OCI-LY7 (cell line): ENCODE data around the gene DOCK4. TPM values are rescaled to one million over a fixed set of nuclear protein-coding genes. Genes with fewer than 3 reads are reported as not detected.

Experiments used
- BruUV-seq: library from RNA; stranded (reverse); fragments of 400-500 nt; replicated peaks from 2 replicates; lab custom pipeline; 2021; lab: Mats Ljungman, UMichigan
- CTCF ChIA-PET: fragments of 300-600 bp; sonication (Branson Sonifier 250); formaldehyde crosslinking; loops from one replicate; lab custom pipeline; 2022; ENCODE audit warnings: antibody characterized with exemption; ENCODE audit not compliant: unreplicated experiment; lab: Charles Lee
- POLR2A ChIA-PET: fragments of 300-600 bp; sonication (Branson Sonifier 250); formaldehyde crosslinking; loops from one replicate; lab custom pipeline; 2022; ENCODE audit warnings: antibody characterized with exemption; lab: Charles Lee
- DNase-seq: peaks from one replicate; pipeline ENCODE4 v3.0.0-alpha.2; 2015; ENCODE audit warnings: low spot score
- H2AFZ ChIP-seq: fragments of 200-600 bp; sonication (generic), shearing (Covaris generic); 2 replicates; pipeline ENCODE4 v1.6.1; 2014; ENCODE audit warnings: mild to moderate bottlenecking, antibody characterized with exemption, low read length, moderate library complexity
- H3K27ac ChIP-seq: fragments of 200-600 bp; sonication (generic); 2 replicates; pipeline ENCODE4 v1.5.1; 2014; ENCODE audit warnings: mixed run types, low read depth, mild to moderate bottlenecking, moderate library complexity, low read length, inconsistent platforms; ENCODE audit not compliant: poor library complexity, severe bottlenecking
- H3K36me3 ChIP-seq: fragments of 200-600 bp; sonication (generic); 2 replicates; pipeline ENCODE4 v1.6.1; 2014; ENCODE audit warnings: mild to moderate bottlenecking, antibody characterized with exemption, low read length, moderate library complexity, mixed read lengths; ENCODE audit not compliant: insufficient read depth
- H3K4me1 ChIP-seq: fragments of 200-600 bp; sonication (generic); 2 replicates; pipeline ENCODE4 v1.5.1; 2014; ENCODE audit warnings: mild to moderate bottlenecking, low read length; ENCODE audit not compliant: insufficient read depth, poor library complexity, severe bottlenecking
- H3K4me2 ChIP-seq: fragments of 200-600 bp; sonication (generic); 2 replicates; pipeline ENCODE4 v1.6.1; 2014; ENCODE audit warnings: mild to moderate bottlenecking, low read length
- H3K4me3 ChIP-seq: fragments of 200-600 bp; sonication (generic); 2 replicates; pipeline ENCODE4 v1.5.1; 2014; ENCODE audit warnings: mild to moderate bottlenecking, low read depth, low read length; ENCODE audit not compliant: poor library complexity, severe bottlenecking
- H3K79me2 ChIP-seq: fragments of 200-600 bp; sonication (generic); 2 replicates; pipeline ENCODE4 v1.6.1; 2016; ENCODE audit warnings: low read depth, mild to moderate bottlenecking, low read length, moderate library complexity, mixed read lengths; ENCODE audit not compliant: insufficient read depth
- H3K9me2 ChIP-seq: fragments of 200-600 bp; sonication (generic); 2 replicates; pipeline ENCODE4 v1.6.1; 2016; ENCODE audit warnings: mild to moderate bottlenecking, low read length, mixed read lengths; ENCODE audit not compliant: insufficient read depth
- H3K9me3 ChIP-seq: fragments of 200-600 bp; sonication (generic); 2 replicates; pipeline ENCODE4 v1.6.1; 2014; ENCODE audit warnings: mild to moderate bottlenecking, mixed run types, low read length, mixed read lengths
- H4K20me1 ChIP-seq: fragments of 200-600 bp; sonication (generic); 2 replicates; pipeline ENCODE4 v1.6.1; 2014; ENCODE audit warnings: mild to moderate bottlenecking, antibody characterized with exemption, low read length, moderate library complexity, mixed read lengths; ENCODE audit not compliant: insufficient read depth
- CTCF ChIP-seq: fragments of 200-600 bp; sonication (generic); conservative IDR thresholded peaks from 2 replicates; pipeline ENCODE4 v1.5.1; 2014; ENCODE audit warnings: mild to moderate bottlenecking, antibody characterized with exemption, low read length, moderate library complexity, mixed read lengths
- EZH2phosphoT487 ChIP-seq: fragments of 200-600 bp; sonication (generic); IDR thresholded peaks from 2 replicates; pipeline ENCODE4 v1.6.1; 2018; ENCODE audit warnings: low read depth, borderline replicate concordance, mild to moderate bottlenecking, mixed run types, antibody characterized with exemption, low read length, moderate library complexity, mixed read lengths
- intact Hi-C: fragments of 100-400 bp; cut with micrococcal nuclease; formaldehyde crosslinking; loops from one replicate; pipeline ENCODE4 v1.10.0; 2022; ENCODE audit not compliant: unreplicated experiment
- total RNA-seq, 2 experiments: library from RNA; depleted of rRNA in 1 of 2; stranded (reverse); fragments of >200 nt in 1 of 2; shearing (Covaris generic) in 1 of 2; gene quantifications; 2 replicates each; pipeline ENCODE4 v1.2.3, GENCODE V29; 2014 to 2022

Gene DOCK4
- total RNA-seq, 2 experiments from 2014 or later = 0.91 to 4.9 TPM

GRCh38 chr7:111785076-111785475 is 421.1 kb downstream of the DOCK4 start:
- no peak overlapping the region for H3K4me2 ChIP-seq
- no peak overlapping the region for H3K27ac ChIP-seq
- TF ChIP-seq EZH2phosphoT487 (no peak), CTCF (no peak)
- intact Hi-C loops = no loop called here
- no peaks in the 10 kb centered on the region for H3K9me3 ChIP-seq
- no peak for DNase-seq
- H3K4me3 ChIP-seq = no peak overlapping the region
- H3K79me2 ChIP-seq = no peaks in the 10 kb centered on the region
- ChIA-PET CTCF (no interaction called here), POLR2A (no interaction called here)
- no peak overlapping the region for H2AFZ ChIP-seq
- no TSS peak for BruUV-seq
- H3K4me1 ChIP-seq = no peaks in the 10 kb centered on the region
- no peaks in the 10 kb centered on the region for H3K36me3 ChIP-seq
- H3K9me2 ChIP-seq = no peaks in the 10 kb centered on the region
- no peaks in the 10 kb centered on the region for H4K20me1 ChIP-seq

GRCh38 chr7:111784296-111784695 is 421.9 kb downstream of the DOCK4 start:
- no TSS peak for BruUV-seq
- Histone ChIP-seq H3K4me3 (no peak overlapping the region), H3K79me2 (no peaks in the 10 kb centered on the region), H4K20me1 (no peaks in the 10 kb centered on the region), H3K9me3 (no peaks in the 10 kb centered on the region), H2AFZ (no peak overlapping the region), H3K4me1 (no peaks in the 10 kb centered on the region), H3K4me2 (no peak overlapping the region), H3K36me3 (no peaks in the 10 kb centered on the region), H3K27ac (no peak overlapping the region), H3K9me2 (no peaks in the 10 kb centered on the region)
- ChIA-PET POLR2A (no interaction called here), CTCF (no interaction called here)
- intact Hi-C loops = no loop called here
- no peak for TF ChIP-seq CTCF
- no peak for TF ChIP-seq EZH2phosphoT487
- no peak for DNase-seq

GRCh38 chr7:111783854-111784253 is 422.3 kb downstream of the DOCK4 start:
- no peaks in the 10 kb centered on the region for H3K36me3 ChIP-seq
- POLR2A ChIA-PET = interaction anchor here (0.7 kb wide), 1 partner anchor 36 kb away, joined by 3 read pairs; no protein-coding TSS in a partner anchor
- H3K9me3 ChIP-seq = no peaks in the 10 kb centered on the region
- BruUV-seq = no TSS peak
- no peaks in the 10 kb centered on the region for H3K4me1 ChIP-seq
- no peak for DNase-seq
- no peaks in the 10 kb centered on the region for H3K79me2 ChIP-seq
- no peak overlapping the region for H2AFZ ChIP-seq
- H3K9me2 ChIP-seq = no peaks in the 10 kb centered on the region
- no peak overlapping the region for H3K4me3 ChIP-seq
- no peak overlapping the region for H3K4me2 ChIP-seq
- intact Hi-C loops = no loop called here
- CTCF ChIA-PET = no interaction called here
- H3K27ac ChIP-seq = no peak overlapping the region
- H4K20me1 ChIP-seq = no peaks in the 10 kb centered on the region
- TF ChIP-seq CTCF = no peak
- TF ChIP-seq EZH2phosphoT487 = no peak
